DND-41 (cell line): ENCODE measurements around the gene TMEM18.

Source experiments
- CTCF ChIP-seq: IDR thresholded peaks from 2 replicates; pipeline ENCODE4 v1.5.1; 2012; ENCODE audit warnings: borderline replicate concordance, low read length, moderate library complexity, mild to moderate bottlenecking; ENCODE audit not compliant: poor library complexity, severe bottlenecking; ENCODE audit errors: extremely low read depth
- EZH2 ChIP-seq: IDR thresholded peaks from 3 replicates; pipeline ENCODE4 v1.6.1; 2012; ENCODE audit warnings: borderline replicate concordance, low read depth, mild to moderate bottlenecking, moderate library complexity, low read length, inconsistent platforms; ENCODE audit not compliant: severe bottlenecking

- TF ChIP-seq CTCF (no peak), EZH2 (no peak)
Observed at GRCh38 chr2:674321-674985, 2.8 kb downstream of the TMEM18 start.
